AG09319 (cell line): ENCODE data around the gene GET3.

Experiments
- DNase-seq: peaks from one replicate; pipeline ENCODE4 v3.0.0-alpha.2; 2010; ENCODE audit warnings: low read depth; ENCODE audit errors: extremely low read depth
- TF ChIP-seq, protein P1 (sequence below): IDR thresholded peaks from 2 replicates; pipeline ENCODE4 v1.5.1; 2011; ENCODE audit warnings: low read depth, mild to moderate bottlenecking, inconsistent platforms, low read length, moderate library complexity

GET3 gene

GRCh38 chr19:12745166-12745897 is 8.0 kb downstream of the GET3 start:
- no peak for DNase-seq
- TF ChIP-seq, protein P1, sequence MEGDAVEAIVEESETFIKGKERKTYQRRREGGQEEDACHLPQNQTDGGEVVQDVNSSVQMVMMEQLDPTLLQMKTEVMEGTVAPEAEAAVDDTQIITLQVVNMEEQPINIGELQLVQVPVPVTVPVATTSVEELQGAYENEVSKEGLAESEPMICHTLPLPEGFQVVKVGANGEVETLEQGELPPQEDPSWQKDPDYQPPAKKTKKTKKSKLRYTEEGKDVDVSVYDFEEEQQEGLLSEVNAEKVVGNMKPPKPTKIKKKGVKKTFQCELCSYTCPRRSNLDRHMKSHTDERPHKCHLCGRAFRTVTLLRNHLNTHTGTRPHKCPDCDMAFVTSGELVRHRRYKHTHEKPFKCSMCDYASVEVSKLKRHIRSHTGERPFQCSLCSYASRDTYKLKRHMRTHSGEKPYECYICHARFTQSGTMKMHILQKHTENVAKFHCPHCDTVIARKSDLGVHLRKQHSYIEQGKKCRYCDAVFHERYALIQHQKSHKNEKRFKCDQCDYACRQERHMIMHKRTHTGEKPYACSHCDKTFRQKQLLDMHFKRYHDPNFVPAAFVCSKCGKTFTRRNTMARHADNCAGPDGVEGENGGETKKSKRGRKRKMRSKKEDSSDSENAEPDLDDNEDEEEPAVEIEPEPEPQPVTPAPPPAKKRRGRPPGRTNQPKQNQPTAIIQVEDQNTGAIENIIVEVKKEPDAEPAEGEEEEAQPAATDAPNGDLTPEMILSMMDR: no peak

DNA sequence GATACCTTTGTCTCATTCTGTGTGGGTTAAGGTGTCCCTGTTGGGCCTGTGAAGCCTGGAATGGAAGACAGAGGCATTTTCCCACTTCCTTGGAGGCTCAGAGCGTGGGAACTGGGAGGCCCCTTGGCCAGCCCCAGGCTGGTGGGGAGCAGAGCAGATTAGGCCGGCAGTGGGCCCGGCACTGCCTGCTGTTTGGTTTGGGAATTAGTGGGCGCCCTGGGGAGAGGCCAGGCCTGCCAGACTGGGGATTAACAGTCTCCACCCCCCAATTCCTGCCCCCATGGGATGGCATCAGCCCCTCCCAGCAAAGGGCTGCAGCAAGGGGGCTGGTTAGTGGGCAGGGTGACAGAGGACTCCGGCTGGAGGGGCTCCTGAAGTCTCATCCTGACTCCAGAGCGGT is 11.2 kb downstream of the GET3 start:
- TF ChIP-seq, protein P1: no peak
- no peak for DNase-seq

DNA sequence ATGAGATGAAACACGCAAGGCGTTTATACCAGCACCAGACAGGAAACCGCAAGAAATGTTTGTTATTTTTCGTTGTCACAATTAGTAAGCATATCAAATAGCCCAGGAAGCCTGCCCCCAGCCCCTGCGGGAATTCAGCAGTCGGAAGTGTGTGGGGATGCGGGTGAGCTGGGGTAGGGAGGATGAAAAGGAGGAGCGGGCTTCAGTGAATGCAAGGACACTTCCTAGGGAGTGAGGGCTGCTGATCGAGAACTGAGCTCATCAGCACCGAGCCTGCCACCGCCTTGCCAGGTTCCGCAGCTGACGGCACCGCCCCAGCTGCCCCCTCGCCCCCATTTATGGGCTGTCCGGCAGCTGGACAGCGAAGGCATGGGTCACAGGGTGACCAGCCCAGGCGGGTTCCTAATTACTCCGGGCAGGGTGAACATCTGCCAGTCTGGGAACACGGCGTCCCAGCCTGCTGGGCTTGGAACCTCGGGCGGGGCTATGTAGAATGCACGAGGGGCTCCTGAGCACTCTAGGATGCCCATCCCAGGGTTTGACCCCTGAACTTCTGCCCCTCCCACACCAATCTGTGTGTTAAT is 12.7 kb downstream of the GET3 start:
- TF ChIP-seq, protein P1: no peak
- no peak for DNase-seq

DNA sequence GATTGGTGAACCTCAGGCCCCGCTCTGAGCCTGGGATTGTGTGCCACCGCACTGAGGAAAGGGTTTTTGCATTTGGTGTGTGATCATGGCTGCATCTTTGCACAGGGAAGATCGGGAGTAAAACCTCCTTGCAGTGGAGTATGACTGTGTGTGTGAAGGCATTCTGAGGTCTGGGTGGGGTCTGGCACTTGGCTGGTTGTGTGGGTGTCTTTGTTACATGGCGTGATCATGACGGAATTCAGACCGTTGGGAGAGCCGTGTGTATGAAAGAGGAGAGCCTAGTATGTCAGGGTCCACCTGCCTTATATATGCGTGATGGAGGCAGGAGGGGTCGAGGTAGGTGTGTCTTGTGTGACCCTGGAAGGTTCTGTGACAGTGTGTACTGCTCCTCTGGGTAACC is 13.6 kb downstream of the GET3 start:
- DNase-seq: no peak

DNA sequence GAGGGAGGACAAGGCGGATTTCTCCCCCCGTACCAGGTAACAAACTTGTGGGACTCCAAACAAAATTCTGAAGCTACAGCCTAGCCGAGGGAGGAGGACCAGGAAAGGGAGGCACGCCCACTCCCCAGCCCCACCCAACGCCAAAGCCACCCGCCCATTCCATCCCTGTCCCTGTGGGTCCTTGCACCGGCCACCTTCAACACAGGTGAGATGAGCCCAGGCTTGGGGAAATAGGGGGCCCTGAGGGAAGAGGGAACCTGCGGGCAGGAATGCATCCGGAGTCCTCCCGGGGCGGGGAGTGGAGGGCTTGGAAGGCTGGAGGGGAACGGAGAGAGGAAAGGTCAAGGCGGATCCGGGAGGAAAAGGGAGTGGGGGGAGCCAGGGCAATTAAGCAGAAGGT is 14.3 kb downstream of the GET3 start, which contains the start of gene BEST2:
BEST2 (plus strand) TSS at position 157 of the 400 bp plus-strand sequence. CDS start 802 bp downstream, outside the sequence.
- TF ChIP-seq, protein P1: no peak
- no peak for DNase-seq

More for the DNA sequence above, 13.6 kb downstream of the GET3 start:
- TF ChIP-seq, protein P1: no peak

- DNase-seq: no peak
- TF ChIP-seq, protein P1: no peak
Observed at GRCh38 chr19:12752056-12752781, 14.9 kb downstream of the GET3 start.
